K562 (cell line): ENCODE results near the gene CDCP1. TPM values are rescaled to one million over a fixed set of nuclear protein-coding genes. Genes with fewer than 3 reads are reported as not detected.
A peak's percentile ranks its signal among the peaks of the same experiment; 100 is the strongest.

Experiments
- CBFA2T2 ChIP-seq: fragments of 450-650 bp; conservative IDR thresholded peaks from 2 replicates; pipeline ENCODE4 v1.6.1; 2017; ENCODE audit warnings: mild to moderate bottlenecking
- FOXK2 ChIP-seq, 2 experiments: fragments of 450-650 bp; IDR thresholded peaks in 1 of 2; conservative IDR thresholded peaks in 1 of 2; 2 replicates each; pipeline ENCODE4 v1.6.1; 2016; ENCODE audit warnings: low read depth in 2 of 2, mild to moderate bottlenecking in 1 of 2
- FOXM1 ChIP-seq, 2 experiments: fragments of 450-650 bp in 1 of 2; sonication (generic) in 1 of 2; formaldehyde crosslinking in 1 of 2; IDR thresholded peaks; 2 replicates each; pipeline versions ENCODE4 v1.6.1 to v1.9.0; 2017 to 2022; ENCODE audit warnings: low read depth in 2 of 2, mild to moderate bottlenecking in 2 of 2, missing genetic modification reagents in 1 of 2, moderate library complexity in 1 of 2
- HMGXB4 ChIP-seq: sonication (generic); formaldehyde crosslinking; IDR thresholded peaks from 2 replicates; pipeline ENCODE4 v1.8.1; 2023; ENCODE audit warnings: mild to moderate bottlenecking, missing genetic modification reagents
- ID3 ChIP-seq, 2 experiments: fragments of 250-450 bp in 1 of 2; fragments of 450-650 bp in 1 of 2; sonication (Bioruptor Pico) in 1 of 2; IDR thresholded peaks; 2 replicates each; pipeline versions ENCODE4 v1.6.1 to v1.8.0; 2016 to 2021; ENCODE audit warnings: mild to moderate bottlenecking in 2 of 2, moderate library complexity in 2 of 2, missing compliant biosample characterization in 1 of 2, missing genetic modification characterization in 1 of 2
- JUND ChIP-seq, 2 experiments: IDR thresholded peaks; 2 replicates in 1 of 2; 3 replicates in 1 of 2; pipeline ENCODE4 v1.6.1; 2011; ENCODE audit warnings: borderline replicate concordance in 2 of 2, low read depth in 2 of 2, low read length in 2 of 2, improper control_type of control experiment in 1 of 2, missing biosample characterization in 1 of 2, missing genetic modification characterization in 1 of 2, missing genetic modification reagents in 1 of 2
- MBD2 ChIP-seq: sonication (generic); IDR thresholded peaks from 2 replicates; pipeline ENCODE4 v1.6.1; 2016; ENCODE audit warnings: low read depth, borderline replicate concordance
- MTF1 ChIP-seq: fragments of 250-450 bp; sonication (Bioruptor Pico); IDR thresholded peaks from 2 replicates; pipeline ENCODE4 v1.9.0; 2021; ENCODE audit warnings: moderate library complexity, mild to moderate bottlenecking, inconsistent platforms, borderline replicate concordance
- NFRKB ChIP-seq: fragments of 450-650 bp; IDR thresholded peaks from 2 replicates; pipeline ENCODE4 v1.6.1; 2016; ENCODE audit warnings: low read depth
- NR3C1 ChIP-seq: sonication (generic); formaldehyde crosslinking; IDR thresholded peaks from 2 replicates; pipeline ENCODE4 v1.8.1; 2022; ENCODE audit warnings: missing genetic modification reagents
- POLR2H ChIP-seq: IDR thresholded peaks from 2 replicates; pipeline ENCODE4 v1.6.1; 2016; ENCODE audit warnings: missing genetic modification characterization, low read depth, mild to moderate bottlenecking, control low read depth, missing compliant biosample characterization, moderate library complexity
- SREBF1 ChIP-seq: fragments of 150-350 bp; IDR thresholded peaks from 2 replicates; pipeline ENCODE4 v1.6.1; 2014; ENCODE audit warnings: antibody characterized with exemption, low read depth, low read length, borderline replicate concordance
- SRSF9 ChIP-seq: fragments of 200-400 bp; formaldehyde crosslinking; IDR thresholded peaks from 2 replicates; pipeline ENCODE4 v1.6.1; 2017; ENCODE audit warnings: low read depth, low read length, borderline replicate concordance
- TAF15 ChIP-seq: fragments of 200-400 bp; formaldehyde crosslinking; IDR thresholded peaks from 2 replicates; pipeline ENCODE4 v1.6.1; 2017; ENCODE audit warnings: mild to moderate bottlenecking, low read depth, low read length, moderate library complexity
- ZEB2 ChIP-seq: fragments of 450-650 bp; IDR thresholded peaks from 2 replicates; pipeline ENCODE4 v1.6.1; 2016
- ZNF143 ChIP-seq: sonication (generic); formaldehyde crosslinking; IDR thresholded peaks from 2 replicates; pipeline ENCODE4 v1.9.0; 2022; ENCODE audit warnings: mild to moderate bottlenecking, missing genetic modification reagents
- ZNF263 ChIP-seq: sonication (generic); formaldehyde crosslinking; IDR thresholded peaks from 2 replicates; pipeline ENCODE4 v1.8.0; 2022; ENCODE audit warnings: mild to moderate bottlenecking, missing genetic modification reagents, borderline replicate concordance
- ZNF316 ChIP-seq: fragments of 450-650 bp; IDR thresholded peaks from 2 replicates; pipeline ENCODE4 v1.6.1; 2016
- ZNF507 ChIP-seq: conservative IDR thresholded peaks from 2 replicates; pipeline ENCODE4 v1.6.1; 2017; ENCODE audit warnings: missing genetic modification characterization, missing compliant biosample characterization
- ZNF592 ChIP-seq: fragments of 450-650 bp; IDR thresholded peaks from 2 replicates; pipeline ENCODE4 v1.6.1; 2017; ENCODE audit warnings: antibody characterized with exemption, mild to moderate bottlenecking
- polyA plus RNA-seq, 8 experiments: library from polyadenylated mRNA; depleted of rRNA in 4 of 8; stranded (reverse) in 5 of 8; unstranded in 3 of 8; fragments of >200 nt; fragmentation: Nextera tagmentation in 2 of 8; fragmentation: Illumina TruSeq in 1 of 8; extraction: Ambion mirVana in 2 of 8; extraction: Trizol in 1 of 8; gene quantifications; 2 replicates each; pipeline versions ENCODE4 v1.2.1 to v1.2.3, GENCODE V29; 2011 to 2014; ENCODE audit warnings: inconsistent platforms in 1 of 8, missing spikeins in 1 of 8
- total RNA-seq, 7 experiments: library from RNA; depleted of rRNA in 6 of 7; stranded (reverse); fragments of >200 nt in 6 of 7; fragmentation: Illumina TruSeq in 2 of 7; extraction: Trizol in 2 of 7; gene quantifications; 2 replicates each; pipeline versions ENCODE4 v1.2.1 to v1.2.3, GENCODE V29; 2011 to 2021; ENCODE audit warnings: low replicate concordance in 1 of 7

Gene CDCP1
- total and polyA plus RNA-seq, 9 of the 15 experiments (the other 6 are each of a cell fraction or from before 2014, with no cell fraction given) = 3.9 to 16.4 (median 5.2) TPM

- TF ChIP-seq FOXM1 (IDR thresholded peaks at IDR 0.05; ENCODE audit: low read depth) = peak; percentile 97
- 0 out of 2 replicates have a peak, but pooled peaks have one; percentile 69 for TF ChIP-seq FOXM1 (CRISPR knock-in tag; IDR thresholded peaks at IDR 0.05; ENCODE audit: low read depth)
- TF ChIP-seq ZNF263 (CRISPR knock-in tag) = no peak
- peak; percentile 93 for TF ChIP-seq ZNF592
- no peak for TF ChIP-seq HMGXB4 (CRISPR knock-in tag)
- no peak for TF ChIP-seq TAF15
- TF ChIP-seq SREBF1 = no peak
- peak; percentile 99 for TF ChIP-seq ZEB2
- TF ChIP-seq NR3C1 = no peak
- no peak for TF ChIP-seq ZNF143
- TF ChIP-seq POLR2H = peak; percentile 56; the same call in 1 of the 2 replicates
- peak; percentile 70 for TF ChIP-seq MBD2
- TF ChIP-seq NFRKB = peak; percentile 67; the same call in 1 of the 2 replicates
- TF ChIP-seq SRSF9 = no peak
- TF ChIP-seq FOXK2 (conservative IDR thresholded peaks at IDR 0.05 in 1 of 2, IDR thresholded peaks at IDR 0.05 in 1 of 2; ENCODE audit: low read depth in 2 of 2) = peak; percentile 27 to 39; a peak in 2 of 4 replicates
- TF ChIP-seq ID3 (CRISPR knock-in tag; IDR thresholded peaks at IDR 0.05) = no peak
- peak; percentile 73 for TF ChIP-seq ID3 (tag; IDR thresholded peaks at IDR 0.05)
- no peak for TF ChIP-seq ZNF507
- no peak for TF ChIP-seq ZNF316
- peak; percentile 90 for TF ChIP-seq CBFA2T2
- peak; percentile 91 for TF ChIP-seq JUND (IDR thresholded peaks at IDR 0.05; ENCODE audit: borderline replicate concordance, low read depth, low read length)
- TF ChIP-seq JUND (tag; IDR thresholded peaks at IDR 0.05; ENCODE audit: borderline replicate concordance, low read depth, low read length) = peak; percentile 78; the same call in 2 of the 3 replicates
- TF ChIP-seq MTF1 (CRISPR knock-in tag) = no peak
Measured at GRCh38 chr3:45092132-45093031, 53.8 kb downstream of the CDCP1 start (continued).
